NCI-H146 treated with DMSO at 0.1 percent for 48 hours (cell line): ENCODE measurements around the gene PIP4K2A.

Experiments
- DNase-seq: peaks from one replicate; lab custom pipeline; 2025; ENCODE audit not compliant: unreplicated experiment; lab: John Stamatoyannopoulos, UW

PIP4K2A gene

DNA sequence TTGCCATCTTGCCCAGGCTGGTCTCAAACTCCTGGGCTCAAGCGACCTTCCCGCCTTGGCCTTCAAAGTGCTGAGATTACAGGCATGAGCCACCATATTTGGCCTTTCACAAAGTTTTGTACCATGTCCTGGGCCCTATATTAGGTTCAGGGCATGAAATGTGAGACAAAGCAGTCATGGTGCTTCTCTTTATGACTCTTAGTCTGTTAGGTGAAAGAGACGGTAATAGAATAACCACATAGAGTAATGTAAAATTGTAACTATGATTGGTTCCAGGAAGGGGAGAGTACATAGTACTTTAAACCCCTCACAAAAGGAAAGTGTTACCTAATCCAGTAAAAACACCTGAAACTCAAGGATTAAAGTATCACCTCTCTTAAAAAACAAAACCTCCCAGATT is 224.4 kb downstream of the PIP4K2A start:
- DNase-seq, result no peak

DNA sequence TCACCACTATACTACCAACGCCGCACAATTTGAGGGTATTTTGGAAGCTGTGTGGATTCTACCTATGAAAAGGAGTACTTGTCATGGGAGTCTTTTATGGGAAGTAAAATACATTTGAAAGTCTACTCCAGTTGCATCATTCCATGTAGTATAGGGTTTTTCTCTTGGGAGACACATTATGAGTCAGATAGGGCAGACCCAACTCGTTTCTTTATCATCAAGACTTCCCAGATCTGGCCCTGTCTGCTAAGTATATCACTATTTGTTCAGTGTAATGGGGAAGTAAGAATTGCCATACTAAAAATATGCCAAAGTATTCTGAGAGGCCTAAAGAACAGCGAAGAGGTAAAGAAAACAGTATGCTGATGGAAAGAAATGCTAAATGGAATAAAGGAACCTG is 224.9 kb downstream of the PIP4K2A start:
- no peak for DNase-seq

DNA sequence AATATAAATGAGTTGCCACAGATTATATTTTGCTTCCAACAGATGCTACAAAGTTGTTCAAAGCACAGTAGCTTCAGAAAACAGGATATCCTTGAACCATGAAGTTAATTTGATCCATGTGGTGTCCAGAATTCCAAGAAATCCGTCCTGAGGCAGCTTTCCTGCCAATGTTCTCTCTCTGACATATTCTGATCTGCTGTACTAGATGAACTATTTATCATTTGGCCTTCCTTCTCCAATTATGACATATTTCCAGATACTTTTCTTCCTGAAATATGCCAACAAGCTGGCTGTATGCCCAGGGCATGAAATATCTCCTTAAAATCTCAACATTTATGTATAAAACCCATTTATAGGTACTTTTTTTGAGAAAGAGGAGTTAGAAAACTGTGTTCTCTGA is 227.9 kb downstream of the PIP4K2A start:
- DNase-seq, result no peak
